C1 segment of cervical spinal cord (tissue), 14 donors: ENCODE measurements around the gene KLK15.

Experiments used
- DNase-seq, 14 donors: peaks; one replicate each; lab custom pipeline; 2025; lab: John Stamatoyannopoulos, UW

The KLK15 gene

DNA sequence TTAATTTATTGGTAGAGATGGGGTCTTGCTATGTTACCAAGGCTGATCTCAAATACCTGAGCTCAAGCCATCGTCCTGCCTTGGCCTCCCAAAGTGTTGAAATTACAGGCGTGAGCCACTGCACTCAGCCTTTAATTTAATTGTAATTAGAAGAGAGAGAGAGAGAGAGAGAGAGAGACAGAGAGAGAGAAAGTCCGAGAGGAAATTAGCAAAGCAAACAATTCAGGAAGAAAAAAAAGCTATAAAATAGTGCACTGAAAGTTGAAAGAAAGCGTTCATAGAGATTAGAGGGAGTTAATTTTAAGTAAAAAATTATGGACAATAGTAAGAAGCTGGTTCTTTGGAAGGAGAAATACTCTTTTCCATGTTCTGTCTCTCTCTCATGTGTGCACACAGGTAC, 56.1 kb downstream of the KLK15 start:
- no peak for DNase-seq

DNA sequence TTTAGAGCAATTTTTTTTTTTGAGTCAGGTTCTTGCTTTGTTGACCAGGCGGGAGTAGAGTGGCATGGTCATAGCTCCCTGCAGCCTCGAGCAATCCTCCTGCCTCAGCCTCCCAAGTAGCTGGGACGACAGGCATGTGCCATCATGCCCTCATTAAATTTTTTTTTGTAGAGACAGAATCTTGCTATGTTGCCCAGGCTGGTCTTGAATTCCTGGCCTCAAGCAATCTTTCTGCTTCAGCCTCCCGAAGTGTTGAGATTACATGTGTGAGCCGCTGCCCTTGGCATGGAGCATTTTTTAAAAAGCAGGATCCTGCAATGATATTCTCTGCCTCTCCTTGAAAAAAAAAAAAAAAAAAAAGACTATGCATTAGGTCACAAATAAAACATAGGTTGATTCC, 57.2 kb downstream of the KLK15 start:
- DNase-seq = no peak
